OCI-LY1 (cell line): ENCODE measurements around the gene LRG1.

Experiments
- H2AFZ ChIP-seq: fragments of 200-600 bp; sonication (generic), shearing (Covaris generic); 2 replicates; pipeline ENCODE4 v1.6.0; 2014; ENCODE audit warnings: antibody characterized with exemption, mild to moderate bottlenecking, low read length
- H3F3A ChIP-seq: fragments of 200-600 bp; sonication (generic), shearing (Covaris generic); 2 replicates; pipeline ENCODE4 v1.6.0; 2014; ENCODE audit warnings: mild to moderate bottlenecking, antibody characterized with exemption, low read length, moderate library complexity; ENCODE audit not compliant: insufficient read depth
- H3K27ac ChIP-seq: fragments of 200-600 bp; sonication (generic); 2 replicates; pipeline ENCODE4 v1.5.1; 2014; ENCODE audit warnings: low read length, mixed run types, mild to moderate bottlenecking, low read depth; ENCODE audit not compliant: poor library complexity, severe bottlenecking
- H3K27me3 ChIP-seq: fragments of 200-600 bp; sonication (generic); 2 replicates; pipeline ENCODE4 v1.6.0; 2014; ENCODE audit warnings: antibody characterized with exemption, mild to moderate bottlenecking, low read length, moderate library complexity; ENCODE audit not compliant: insufficient read depth
- H3K36me3 ChIP-seq: fragments of 200-600 bp; sonication (generic); 2 replicates; pipeline ENCODE4 v1.6.1; 2014; ENCODE audit warnings: mild to moderate bottlenecking, antibody characterized with exemption, low read length, moderate library complexity, mixed read lengths; ENCODE audit not compliant: insufficient read depth
- H3K4me1 ChIP-seq: fragments of 200-600 bp; sonication (generic); 2 replicates; pipeline ENCODE4 v1.5.1; 2014; ENCODE audit warnings: mild to moderate bottlenecking, low read length, moderate library complexity; ENCODE audit not compliant: insufficient read depth, severe bottlenecking
- H3K4me2 ChIP-seq: fragments of 200-600 bp; sonication (generic), shearing (Covaris generic); 2 replicates; pipeline ENCODE4 v1.6.1; 2014; ENCODE audit warnings: low read length
- H3K4me3 ChIP-seq: fragments of 200-600 bp; sonication (generic); 2 replicates; pipeline ENCODE4 v1.5.1; 2014; ENCODE audit warnings: low read length, low read depth, mild to moderate bottlenecking, mixed read lengths; ENCODE audit not compliant: poor library complexity, severe bottlenecking
- H3K79me2 ChIP-seq: fragments of 200-600 bp; shearing (Covaris generic); 2 replicates; pipeline ENCODE4 v1.6.1; 2016; ENCODE audit warnings: mixed run types, low read length, mixed read lengths; ENCODE audit not compliant: insufficient read depth
- H3K9ac ChIP-seq: fragments of 200-600 bp; sonication (generic), shearing (Covaris generic); 2 replicates; pipeline ENCODE4 v1.6.1; 2014; ENCODE audit warnings: mild to moderate bottlenecking, low read length, mixed read lengths
- H3K9me2 ChIP-seq: fragments of 200-600 bp; sonication (generic), shearing (Covaris generic); 2 replicates; pipeline ENCODE4 v1.6.1; 2014; ENCODE audit warnings: low read depth, mild to moderate bottlenecking, low read length, mixed read lengths
- H3K9me3 ChIP-seq: fragments of 200-600 bp; shearing (Covaris generic); 2 replicates; pipeline ENCODE4 v1.6.1; 2014; ENCODE audit warnings: low read length, mixed read lengths
- H4K20me1 ChIP-seq: fragments of 200-600 bp; sonication (generic), shearing (Covaris generic); 2 replicates; pipeline ENCODE4 v1.6.0; 2016; ENCODE audit warnings: mild to moderate bottlenecking, low read length; ENCODE audit not compliant: insufficient read depth
- CTCF ChIP-seq: fragments of 200-600 bp; sonication (generic), shearing (Covaris generic); IDR thresholded peaks from 2 replicates; pipeline ENCODE4 v1.5.1; 2017; ENCODE audit warnings: mild to moderate bottlenecking, antibody characterized with exemption, low read length, moderate library complexity, mixed read lengths
- EZH2 ChIP-seq: fragments of 200-600 bp; sonication (generic), shearing (Covaris generic); IDR thresholded peaks from 2 replicates; pipeline ENCODE4 v1.8.0; 2017; ENCODE audit warnings: borderline replicate concordance, mixed run types, mild to moderate bottlenecking, antibody characterized with exemption, low read length, moderate library complexity, mixed read lengths

Gene LRG1

GRCh38 chr19:4513248-4513647 is 26.6 kb downstream of the LRG1 start:
- H3K9ac ChIP-seq, result no peak overlapping the region
- no peaks in the 10 kb centered on the region for H3K27me3 ChIP-seq
- H3K9me3 ChIP-seq, result no peaks in the 10 kb centered on the region
- H3K36me3 ChIP-seq, result no peaks in the 10 kb centered on the region
- H2AFZ ChIP-seq, result no peak overlapping the region
- no peak for TF ChIP-seq CTCF
- H3F3A ChIP-seq, result no peaks in the 10 kb centered on the region
- H3K79me2 ChIP-seq, result no peaks in the 10 kb centered on the region
- no peak overlapping the region for H3K27ac ChIP-seq
- H3K4me3 ChIP-seq, result no peak overlapping the region
- no peaks in the 10 kb centered on the region for H3K9me2 ChIP-seq
- H3K4me2 ChIP-seq, result no peak overlapping the region
- no peaks in the 10 kb centered on the region for H3K4me1 ChIP-seq
- no peaks in the 10 kb centered on the region for H4K20me1 ChIP-seq

- H2AFZ ChIP-seq, result no peak overlapping the region
- no peak for TF ChIP-seq CTCF
- TF ChIP-seq EZH2, result no peak
- no peak overlapping the region for H3K9ac ChIP-seq
- H3K4me2 ChIP-seq, result no peak overlapping the region
- H3K36me3 ChIP-seq, result 0 out of 2 replicates have a peak, but pooled peaks cover under 1% of the 10 kb centered on the region
- no peaks in the 10 kb centered on the region for H3K9me3 ChIP-seq
- no peak overlapping the region for H3K27ac ChIP-seq
- no peaks in the 10 kb centered on the region for H3F3A ChIP-seq
- H3K27me3 ChIP-seq, result no peaks in the 10 kb centered on the region
- H3K9me2 ChIP-seq, result no peaks in the 10 kb centered on the region
- no peaks in the 10 kb centered on the region for H3K4me1 ChIP-seq
- no peaks in the 10 kb centered on the region for H3K79me2 ChIP-seq
- H4K20me1 ChIP-seq, result no peaks in the 10 kb centered on the region
- H3K4me3 ChIP-seq, result no peak overlapping the region
Measured at GRCh38 chr19:4512070-4512469, 27.8 kb downstream of the LRG1 start.

GRCh38 chr19:4511300-4512054 is 28.4 kb downstream of the LRG1 start:
- TF ChIP-seq CTCF (no peak), EZH2 (no peak)
- Histone ChIP-seq H3F3A (no peaks in the 10 kb centered on the region), H4K20me1 (no peaks in the 10 kb centered on the region), H3K4me3 (no peak overlapping the region), H2AFZ (no peak overlapping the region), H3K79me2 (no peaks in the 10 kb centered on the region), H3K4me1 (no peaks in the 10 kb centered on the region), H3K9me2 (no peaks in the 10 kb centered on the region), H3K9me3 (no peaks in the 10 kb centered on the region), H3K27me3 (no peaks in the 10 kb centered on the region), H3K4me2 (no peak overlapping the region), H3K27ac (no peak overlapping the region), H3K9ac (no peak overlapping the region), H3K36me3 (0 out of 2 replicates have a peak, but pooled peaks cover 3% of the 10 kb centered on the region)
